ENCODE results near the gene LDHB. TPM values are rescaled to one million over a fixed set of nuclear protein-coding genes. Genes with fewer than 3 reads are reported as not detected.

LDHB gene
- polyA plus RNA-seq, 3 donors from 2014 or later: 224 to 398 (median 315) TPM

Other genes starting within 250 kb of the LDHB start
- gene PYROXD1, start 220.2 kb downstream of the LDHB start, polyA plus RNA-seq: 10 to 100 TPM; 19.3 to 28.1 (median 23.9) TPM
- 100 to 1,000 TPM in 1 of 3 donors, 10 to 100 TPM in 2; 73.7 to 101 (median 82.3) TPM for gene RECQL, start 156.2 kb downstream of the LDHB start, polyA plus RNA-seq
- 10 to 100 TPM; 15.9 to 37.7 (median 28.9) TPM for gene GOLT1B, start 156.1 kb downstream of the LDHB start, polyA plus RNA-seq
- gene SPX, start 131.5 kb downstream of the LDHB start, polyA plus RNA-seq: under 1 TPM in 1 of 3 donors, not detected in 2; 0.15 TPM
- not detected for gene GYS2, start 53.0 kb downstream of the LDHB start, polyA plus RNA-seq
- gene KCNJ8, start 116.9 kb upstream of the LDHB start, polyA plus RNA-seq: not detected

Data from immature natural killer cell (primary cell).